ENCODE results near the gene CD226. TPM values are rescaled to one million over a fixed set of nuclear protein-coding genes. Genes with fewer than 3 reads are reported as not detected.
"Not testable (repeated sequence)": the region's sequence is repeated elsewhere in the genome, so short reads cannot be mapped to it uniquely, and the experiment has no call there.

CD226 gene
- total RNA-seq, 1 experiment from 2014 or later = 1.2 TPM

- DNase-seq (ENCODE audit: low read depth, low spot score); H3K4me1 ChIP-seq (ENCODE audit: control insufficient read depth in 1 of 2, insufficient read depth in 2 of 2, low read length in 2 of 2); H3K9me3 ChIP-seq (ENCODE audit: control insufficient read depth in 1 of 2, insufficient read depth in 1 of 2, low read depth in 1 of 2, low read length in 2 of 2); H3K79me2 ChIP-seq (ENCODE audit: insufficient read depth, low read length); CTCF ChIA-PET; H4K20me1 ChIP-seq (ENCODE audit: insufficient read depth); H3K27ac ChIP-seq (ENCODE audit: low read depth, low read length); RAD21 ChIA-PET (ENCODE audit: low non-redundant PET in 1 of 2, low total read pairs in 2 of 2, uncharacterized antibody in 2 of 2, unreplicated experiment in 2 of 2); H3K4me3 ChIP-seq (replicated peaks in 1 of 2; ENCODE audit: low read depth in 1 of 2, low read length in 2 of 2); H3K9ac ChIP-seq (ENCODE audit: low read length); intact Hi-C loops (cut with micrococcal nuclease); H3K4me2 ChIP-seq (ENCODE audit: low read length); BruUV-seq (replicated peaks); H3K36me3 ChIP-seq (ENCODE audit: control insufficient read depth in 1 of 2, insufficient read depth in 2 of 2, low read length in 2 of 2); H2AFZ ChIP-seq (ENCODE audit: low read depth, low read length, poor library complexity, severe bottlenecking); POLR2A ChIA-PET; H3K27me3 ChIP-seq (ENCODE audit: insufficient read depth, low read length); H3K9me2 ChIP-seq (ENCODE audit: insufficient read depth); ATAC-seq: not testable (repeated sequence)
Observed at GRCh38 chr18:69975294-69975693, 27.6 kb upstream of the CD226 start.

- no peaks in the 10 kb centered on the region for H3K36me3 ChIP-seq (ENCODE audit: control insufficient read depth in 1 of 2, insufficient read depth in 2 of 2, low read length in 2 of 2)
- intact Hi-C loops (cut with micrococcal nuclease) = no loop called here
- no peak for ATAC-seq
- no peaks in the 10 kb centered on the region for H3K79me2 ChIP-seq (ENCODE audit: insufficient read depth, low read length)
- no peak overlapping the region for H2AFZ ChIP-seq (ENCODE audit: low read depth, low read length, poor library complexity, severe bottlenecking)
- no peaks in the 10 kb centered on the region for H4K20me1 ChIP-seq (ENCODE audit: insufficient read depth)
- H3K4me1 ChIP-seq (ENCODE audit: control insufficient read depth in 1 of 2, insufficient read depth in 2 of 2, low read length in 2 of 2) = no peaks in the 10 kb centered on the region
- no peaks in the 10 kb centered on the region for H3K9me3 ChIP-seq (ENCODE audit: control insufficient read depth in 1 of 2, insufficient read depth in 1 of 2, low read depth in 1 of 2, low read length in 2 of 2)
- TF ChIP-seq JUND (IDR thresholded peaks at IDR 0.05) (no peak), CEBPB (IDR thresholded peaks at IDR 0.05; ENCODE audit: low read depth) (no peak), REST (IDR thresholded peaks at IDR 0.05; ENCODE audit: low read depth) (no peak), RAD21 (IDR thresholded peaks at IDR 0.05; ENCODE audit: low read depth) (no peak), SP1 (IDR thresholded peaks at IDR 0.05; ENCODE audit: low read depth) (no peak), POLR2AphosphoS5 (IDR thresholded peaks at IDR 0.05; ENCODE audit: low read depth, low read length) (no peak), ZNF274 (IDR thresholded peaks at IDR 0.05; ENCODE audit: low read depth, low read length) (no peak), EZH2 (IDR thresholded peaks at IDR 0.05) (no peak)
- H3K9ac ChIP-seq (ENCODE audit: low read length) = no peak overlapping the region
- no peaks in the 10 kb centered on the region for H3K9me2 ChIP-seq (ENCODE audit: insufficient read depth)
- no peaks in the 10 kb centered on the region for H3K27me3 ChIP-seq (ENCODE audit: insufficient read depth, low read length)
- no peak overlapping the region for H3K27ac ChIP-seq (ENCODE audit: low read depth, low read length)
- CTCF ChIA-PET = no interaction called here
- no peak overlapping the region for H3K4me3 ChIP-seq (replicated peaks in 1 of 2; ENCODE audit: low read depth in 1 of 2, low read length in 2 of 2)
- BruUV-seq (replicated peaks) = no TSS peak
- RAD21 ChIA-PET (ENCODE audit: low non-redundant PET in 1 of 2, low total read pairs in 2 of 2, uncharacterized antibody in 2 of 2, unreplicated experiment in 2 of 2) = no interaction called here
- no peak overlapping the region for H3K4me2 ChIP-seq (ENCODE audit: low read length)
- POLR2A ChIA-PET = no interaction called here
- DNase-seq (ENCODE audit: low read depth, low spot score) = no peak
Observed at GRCh38 chr18:69974365-69974764, 26.7 kb upstream of the CD226 start.

All from HCT116 (cell line).